PC-9 (cell line): ENCODE results near the gene ARL5A. TPM values are rescaled to one million over a fixed set of nuclear protein-coding genes. Genes with fewer than 3 reads are reported as not detected.

Experiments
- BruUV-seq: library from RNA; stranded (reverse); fragments of 400-500 nt; replicated peaks from 2 replicates; lab custom pipeline; 2021; lab: Mats Ljungman, UMichigan
- CTCF ChIA-PET: fragments of 300-600 bp; sonication (Branson Sonifier 250); formaldehyde crosslinking; loops from one replicate; lab custom pipeline; 2022; ENCODE audit warnings: antibody characterized with exemption; lab: Charles Lee
- POLR2A ChIA-PET: fragments of 300-600 bp; sonication (Branson Sonifier 250); formaldehyde crosslinking; loops from one replicate; lab custom pipeline; 2022; ENCODE audit warnings: antibody characterized with exemption; ENCODE audit not compliant: unreplicated experiment; lab: Charles Lee
- DNase-seq, 2 experiments: peaks; one replicate each; pipeline versions ENCODE4 v3.0.0 to v3.0.0-alpha.2; 2015 to 2022; ENCODE audit warnings: mixed read lengths in 1 of 2
- H2AFZ ChIP-seq: fragments of 200-600 bp; sonication (generic); 2 replicates; pipeline ENCODE4 v1.8.1; 2017; ENCODE audit warnings: antibody characterized with exemption
- H3F3A ChIP-seq: fragments of 200-600 bp; sonication (generic); 2 replicates; pipeline ENCODE4 v1.8.1; 2017; ENCODE audit warnings: antibody characterized with exemption, mild to moderate bottlenecking, low read depth; ENCODE audit not compliant: insufficient read depth
- H3K27ac ChIP-seq: fragments of 200-600 bp; sonication (generic); 2 replicates; pipeline ENCODE4 v1.6.1; 2016; ENCODE audit warnings: mixed run types
- H3K27me3 ChIP-seq: fragments of 200-600 bp; sonication (generic); 2 replicates; pipeline ENCODE4 v1.6.1; 2016; ENCODE audit warnings: low read depth, mixed run types; ENCODE audit not compliant: insufficient read depth
- H3K36me3 ChIP-seq: fragments of 200-600 bp; sonication (generic); 2 replicates; pipeline ENCODE4 v1.6.1; 2016; ENCODE audit warnings: low read depth, mixed run types
- H3K4me1 ChIP-seq: fragments of 200-600 bp; sonication (generic); replicated peaks from 2 replicates; pipeline ENCODE4 v1.6.1; 2016; ENCODE audit warnings: mixed run types; ENCODE audit not compliant: insufficient read depth
- H3K4me2 ChIP-seq: fragments of 200-600 bp; sonication (generic); 2 replicates; pipeline ENCODE4 v1.6.1; 2017; ENCODE audit warnings: mixed run types
- H3K4me3 ChIP-seq: fragments of 200-600 bp; sonication (generic); 2 replicates; pipeline ENCODE4 v1.6.1; 2016; ENCODE audit warnings: mixed run types
- H3K79me2 ChIP-seq: fragments of 200-600 bp; sonication (generic); 2 replicates; pipeline ENCODE4 v1.6.1; 2017; ENCODE audit warnings: low read depth, mixed run types
- H3K9me2 ChIP-seq: fragments of 200-600 bp; sonication (generic); 2 replicates; pipeline ENCODE4 v1.8.1; 2017; ENCODE audit warnings: mild to moderate bottlenecking; ENCODE audit not compliant: insufficient read depth
- H3K9me3 ChIP-seq: fragments of 200-600 bp; sonication (generic); 2 replicates; pipeline ENCODE4 v1.8.1; 2016; ENCODE audit warnings: low read depth; ENCODE audit not compliant: insufficient read depth
- H4K20me1 ChIP-seq: fragments of 200-600 bp; sonication (generic); 2 replicates; pipeline ENCODE4 v1.8.1; 2017; ENCODE audit not compliant: insufficient read depth
- EZH2 ChIP-seq: fragments of 200-600 bp; sonication (generic); IDR thresholded peaks from 2 replicates; pipeline ENCODE4 v1.8.0; 2017; ENCODE audit warnings: antibody characterized with exemption, low read depth
- intact Hi-C: fragments of 100-400 bp; cut with micrococcal nuclease; formaldehyde crosslinking; loops from one replicate; pipeline ENCODE4 v1.10.0; 2022; ENCODE audit not compliant: unreplicated experiment
- total RNA-seq: library from RNA; stranded (reverse); gene quantifications from 2 replicates; pipeline ENCODE4 v1.2.3, GENCODE V29; 2021
- TF ChIP-seq, protein P1 (sequence below): fragments of 200-600 bp; sonication (generic); conservative IDR thresholded peaks from 2 replicates; pipeline ENCODE4 v1.6.1; 2017; ENCODE audit warnings: mixed run types, antibody characterized with exemption, mild to moderate bottlenecking, moderate library complexity

The ARL5A gene
- total RNA-seq, 1 experiment from 2014 or later: 36.1 TPM

DNA sequence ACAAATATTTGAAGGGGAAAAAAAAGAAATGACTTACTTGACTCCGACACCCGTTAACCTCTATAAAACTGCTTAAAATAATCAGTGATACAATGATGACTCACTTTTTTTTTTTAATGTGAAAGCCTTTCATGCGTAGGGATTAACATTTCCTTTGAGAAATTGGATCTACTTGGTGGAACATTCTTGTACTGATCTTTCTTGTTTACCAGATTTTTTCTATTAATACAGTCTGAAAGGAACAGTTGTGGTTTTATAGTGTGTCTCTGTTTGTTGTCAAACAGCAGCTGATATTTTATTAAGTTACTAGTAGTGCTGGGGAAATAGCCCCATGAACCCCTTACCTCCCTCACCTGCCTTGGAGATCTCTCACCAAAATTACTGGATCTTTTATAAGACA, 53.7 kb downstream of the ARL5A start:
- BruUV-seq: no TSS peak
- Histone ChIP-seq H3K79me2 (no peaks in the 10 kb centered on the region), H3K36me3 (no peaks in the 10 kb centered on the region), H4K20me1 (no peaks in the 10 kb centered on the region), H3K9me3 (no peaks in the 10 kb centered on the region), H2AFZ (no peak overlapping the region), H3K4me2 (no peak overlapping the region), H3K27me3 (no peaks in the 10 kb centered on the region), H3K9me2 (no peaks in the 10 kb centered on the region), H3F3A (no peaks in the 10 kb centered on the region), H3K4me3 (no peak overlapping the region), H3K27ac (no peak overlapping the region), H3K4me1 (no peaks in the 10 kb centered on the region)
- POLR2A ChIA-PET: no interaction called here
- intact Hi-C loops: no loop called here
- TF ChIP-seq EZH2: no peak
- TF ChIP-seq, protein P1, sequence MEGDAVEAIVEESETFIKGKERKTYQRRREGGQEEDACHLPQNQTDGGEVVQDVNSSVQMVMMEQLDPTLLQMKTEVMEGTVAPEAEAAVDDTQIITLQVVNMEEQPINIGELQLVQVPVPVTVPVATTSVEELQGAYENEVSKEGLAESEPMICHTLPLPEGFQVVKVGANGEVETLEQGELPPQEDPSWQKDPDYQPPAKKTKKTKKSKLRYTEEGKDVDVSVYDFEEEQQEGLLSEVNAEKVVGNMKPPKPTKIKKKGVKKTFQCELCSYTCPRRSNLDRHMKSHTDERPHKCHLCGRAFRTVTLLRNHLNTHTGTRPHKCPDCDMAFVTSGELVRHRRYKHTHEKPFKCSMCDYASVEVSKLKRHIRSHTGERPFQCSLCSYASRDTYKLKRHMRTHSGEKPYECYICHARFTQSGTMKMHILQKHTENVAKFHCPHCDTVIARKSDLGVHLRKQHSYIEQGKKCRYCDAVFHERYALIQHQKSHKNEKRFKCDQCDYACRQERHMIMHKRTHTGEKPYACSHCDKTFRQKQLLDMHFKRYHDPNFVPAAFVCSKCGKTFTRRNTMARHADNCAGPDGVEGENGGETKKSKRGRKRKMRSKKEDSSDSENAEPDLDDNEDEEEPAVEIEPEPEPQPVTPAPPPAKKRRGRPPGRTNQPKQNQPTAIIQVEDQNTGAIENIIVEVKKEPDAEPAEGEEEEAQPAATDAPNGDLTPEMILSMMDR: no peak
- peak in 1 of 2 experiments; percentile 47 for DNase-seq
- CTCF ChIA-PET: interaction anchor here (0.7 kb wide), 1 partner anchor 953 kb away, joined by 5 read pairs; no protein-coding TSS in a partner anchor

DNA sequence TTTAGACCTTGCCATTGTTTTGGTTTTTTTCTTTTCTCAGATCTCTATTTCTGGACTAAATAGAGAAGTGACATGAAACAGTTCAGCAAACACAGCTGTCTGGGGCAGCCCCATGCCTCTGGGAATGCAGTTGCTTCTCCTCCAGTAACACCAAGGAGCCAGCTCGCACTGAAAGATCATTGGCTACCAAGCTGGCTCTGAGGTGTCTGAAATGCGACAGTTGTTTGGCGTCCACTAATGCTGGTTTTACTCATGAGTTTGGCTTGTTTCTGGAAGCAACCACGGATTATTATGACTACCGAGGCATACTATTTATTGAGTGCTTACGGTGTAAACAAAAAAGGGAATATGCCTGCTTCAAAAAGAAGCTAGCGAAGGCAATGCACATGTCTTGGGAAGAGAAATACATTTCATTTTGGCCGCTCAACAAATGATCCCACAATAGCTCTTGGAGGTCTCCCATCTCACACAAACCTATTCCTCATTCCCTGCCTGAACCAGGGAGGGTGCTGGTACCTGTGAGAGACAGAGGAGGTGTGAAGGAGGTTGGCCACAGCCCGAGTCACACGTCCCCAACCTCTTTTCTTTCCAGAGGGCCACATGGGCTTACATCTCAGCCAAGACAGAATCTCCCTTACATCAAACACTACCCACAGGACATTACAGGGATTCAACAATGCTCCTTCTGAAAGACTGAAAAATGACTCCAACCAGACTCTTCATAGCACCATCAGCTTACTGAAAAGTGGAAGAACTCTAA, 56.4 kb downstream of the ARL5A start:
- Histone ChIP-seq H4K20me1 (no peaks in the 10 kb centered on the region), H2AFZ (no peak overlapping the region), H3K36me3 (no peaks in the 10 kb centered on the region), H3K9me3 (no peaks in the 10 kb centered on the region), H3F3A (no peaks in the 10 kb centered on the region), H3K9me2 (no peaks in the 10 kb centered on the region), H3K27ac (no peak overlapping the region), H3K4me2 (no peak overlapping the region), H3K4me3 (no peak overlapping the region), H3K27me3 (no peaks in the 10 kb centered on the region), H3K79me2 (no peaks in the 10 kb centered on the region), H3K4me1 (peaks cover 10% of the 10 kb centered on the region)
- BruUV-seq: no TSS peak
- TF ChIP-seq EZH2: no peak
- TF ChIP-seq, protein P1: no peak
- no peak for DNase-seq
- intact Hi-C loops: no loop called here
- ChIA-PET CTCF (no interaction called here), POLR2A (no interaction called here)

DNA sequence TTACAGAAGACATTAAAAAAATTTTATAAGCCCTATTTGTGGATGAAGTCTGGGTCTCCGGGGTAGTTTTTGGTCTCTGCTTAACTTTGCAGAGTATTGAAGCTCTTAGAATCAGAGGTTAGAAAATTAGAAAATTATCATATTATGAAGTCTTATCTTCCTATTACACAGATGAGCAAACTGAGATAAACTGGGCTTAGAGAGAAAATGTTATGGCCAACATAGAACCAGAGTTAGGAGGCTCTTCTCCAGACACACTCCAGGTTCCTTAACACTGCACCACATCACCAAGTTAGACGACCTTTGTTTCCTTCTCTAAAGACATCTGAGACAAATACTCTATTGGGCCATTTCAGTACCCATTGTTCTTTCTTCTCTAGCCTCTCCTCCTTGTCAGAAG, 57.2 kb downstream of the ARL5A start:
- DNase-seq: no peak
- no peaks in the 10 kb centered on the region for H3K9me3 ChIP-seq
- H3K4me1 ChIP-seq: peaks cover 10% of the 10 kb centered on the region
- no TSS peak for BruUV-seq
- H3K27ac ChIP-seq: no peak overlapping the region
- H3K4me2 ChIP-seq: no peak overlapping the region
- no peaks in the 10 kb centered on the region for H3K36me3 ChIP-seq
- no peaks in the 10 kb centered on the region for H3K79me2 ChIP-seq
- ChIA-PET CTCF (no interaction called here), POLR2A (no interaction called here)
- no peak for TF ChIP-seq EZH2
- TF ChIP-seq, protein P1: no peak
- H3K9me2 ChIP-seq: no peaks in the 10 kb centered on the region
- no peak overlapping the region for H2AFZ ChIP-seq
- no peaks in the 10 kb centered on the region for H3F3A ChIP-seq
- no peaks in the 10 kb centered on the region for H3K27me3 ChIP-seq
- H4K20me1 ChIP-seq: no peaks in the 10 kb centered on the region
- intact Hi-C loops: no loop called here
- H3K4me3 ChIP-seq: no peak overlapping the region
